Lower leg skin (tissue), 4 donors: ENCODE measurements around the gene DGKK. TPM values are rescaled to one million over a fixed set of nuclear protein-coding genes. Genes with fewer than 3 reads are reported as not detected.

Experiments
- DNase-seq, 2 donors: peaks; one replicate each; pipeline ENCODE4 v3.0.0-alpha.2; 2019; ENCODE audit warnings: low spot score in 2 of 2
- H3K4me3 ChIP-seq: fragments of 200-600 bp; sonication (generic); 2 replicates; pipeline ENCODE4 v1.5.1; 2017; ENCODE audit warnings: mild to moderate bottlenecking, low read depth; ENCODE audit not compliant: poor library complexity, severe bottlenecking
- POLR2A ChIP-seq, 2 donors: fragments of 450-650 bp; IDR thresholded peaks; one replicate each; pipeline ENCODE4 v1.6.1; 2016 to 2017; ENCODE audit warnings: antibody characterized with exemption in 2 of 2, mild to moderate bottlenecking in 1 of 2, moderate library complexity in 1 of 2
- WGBS, 2 donors: methylation state at CpG; one replicate each; pipeline ENCODE4 v1.1.5; 2018; 5-methylcytosine and 5-hydroxymethylcytosine counted together
- intact Hi-C: fragments of 100-400 bp; cut with DNase I; formaldehyde crosslinking; loops from one replicate; pipeline ENCODE4 v1.15.0; 2023; ENCODE audit warnings: low total_unique reads
- total RNA-seq, 4 donors: library from RNA; depleted of rRNA; stranded (reverse); fragments of >200 nt; gene quantifications; one replicate each; pipeline ENCODE4 v1.1.0, GENCODE V29; 2016
- TF ChIP-seq, protein P1 (sequence below), 3 donors: fragments of 450-650 bp; IDR thresholded peaks; one replicate each; pipeline ENCODE4 v1.5.1; 2016; ENCODE audit warnings: antibody characterized with exemption in 3 of 3, mild to moderate bottlenecking in 3 of 3, moderate library complexity in 2 of 3

The DGKK gene
- total RNA-seq, 4 donors from 2014 or later = not detected

DNA sequence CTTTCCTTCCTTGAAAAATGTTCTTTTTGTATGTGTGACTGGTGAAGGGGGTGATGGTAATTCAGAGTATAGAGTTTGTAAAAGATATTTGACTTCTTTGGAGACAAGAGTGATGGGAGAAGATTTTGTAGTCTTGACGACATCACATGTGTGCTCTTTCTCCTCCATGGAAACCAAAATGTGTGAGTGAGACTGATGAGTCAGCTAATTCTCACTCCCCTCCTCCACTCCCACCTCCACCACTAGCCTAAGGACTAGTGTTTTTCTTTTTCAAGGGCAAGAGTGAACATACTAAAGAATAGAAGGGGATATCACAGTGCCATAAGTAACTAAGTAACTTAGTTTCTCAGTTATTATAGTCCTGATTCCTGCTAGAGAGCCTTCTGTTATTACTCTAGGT, 14.0 kb upstream of the DGKK start:
- intact Hi-C loops = no loop called here
- no peak for TF ChIP-seq POLR2A (IDR thresholded peaks at IDR 0.05)
- TF ChIP-seq, protein P1, sequence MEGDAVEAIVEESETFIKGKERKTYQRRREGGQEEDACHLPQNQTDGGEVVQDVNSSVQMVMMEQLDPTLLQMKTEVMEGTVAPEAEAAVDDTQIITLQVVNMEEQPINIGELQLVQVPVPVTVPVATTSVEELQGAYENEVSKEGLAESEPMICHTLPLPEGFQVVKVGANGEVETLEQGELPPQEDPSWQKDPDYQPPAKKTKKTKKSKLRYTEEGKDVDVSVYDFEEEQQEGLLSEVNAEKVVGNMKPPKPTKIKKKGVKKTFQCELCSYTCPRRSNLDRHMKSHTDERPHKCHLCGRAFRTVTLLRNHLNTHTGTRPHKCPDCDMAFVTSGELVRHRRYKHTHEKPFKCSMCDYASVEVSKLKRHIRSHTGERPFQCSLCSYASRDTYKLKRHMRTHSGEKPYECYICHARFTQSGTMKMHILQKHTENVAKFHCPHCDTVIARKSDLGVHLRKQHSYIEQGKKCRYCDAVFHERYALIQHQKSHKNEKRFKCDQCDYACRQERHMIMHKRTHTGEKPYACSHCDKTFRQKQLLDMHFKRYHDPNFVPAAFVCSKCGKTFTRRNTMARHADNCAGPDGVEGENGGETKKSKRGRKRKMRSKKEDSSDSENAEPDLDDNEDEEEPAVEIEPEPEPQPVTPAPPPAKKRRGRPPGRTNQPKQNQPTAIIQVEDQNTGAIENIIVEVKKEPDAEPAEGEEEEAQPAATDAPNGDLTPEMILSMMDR (IDR thresholded peaks at IDR 0.05) = no peak
- H3K4me3 ChIP-seq = no peak overlapping the region
- WGBS, 2 donors = 80% methylated on average over 1 of the region's 1 CpG
- no peak for DNase-seq

DNA sequence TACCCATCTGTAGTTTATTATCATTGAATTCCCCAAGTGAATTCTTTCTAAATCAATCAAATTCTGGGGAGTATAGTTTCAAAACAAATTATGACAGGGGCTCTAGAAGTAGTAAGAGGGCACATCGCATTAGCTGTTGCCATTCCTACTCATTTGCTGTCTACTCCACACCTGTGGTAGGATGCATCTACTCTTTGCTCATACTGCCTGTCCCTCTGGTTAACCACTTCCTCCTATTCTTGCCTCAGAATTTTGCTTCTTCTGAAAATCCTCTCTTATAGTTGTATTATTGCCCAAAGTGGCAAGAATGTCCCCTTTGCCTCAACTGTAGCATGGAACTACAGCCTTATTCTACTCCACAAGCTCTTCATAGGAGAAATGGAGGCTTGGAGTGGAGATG, 12.7 kb upstream of the DGKK start:
- no peak for TF ChIP-seq POLR2A (IDR thresholded peaks at IDR 0.05)
- TF ChIP-seq, protein P1 (IDR thresholded peaks at IDR 0.05) = no peak
- 79 to 92% methylated on average over 1 of the region's 1 CpG for WGBS, 2 donors
- no peak overlapping the region for H3K4me3 ChIP-seq
- intact Hi-C loops = no loop called here
- DNase-seq = no peak

DNA sequence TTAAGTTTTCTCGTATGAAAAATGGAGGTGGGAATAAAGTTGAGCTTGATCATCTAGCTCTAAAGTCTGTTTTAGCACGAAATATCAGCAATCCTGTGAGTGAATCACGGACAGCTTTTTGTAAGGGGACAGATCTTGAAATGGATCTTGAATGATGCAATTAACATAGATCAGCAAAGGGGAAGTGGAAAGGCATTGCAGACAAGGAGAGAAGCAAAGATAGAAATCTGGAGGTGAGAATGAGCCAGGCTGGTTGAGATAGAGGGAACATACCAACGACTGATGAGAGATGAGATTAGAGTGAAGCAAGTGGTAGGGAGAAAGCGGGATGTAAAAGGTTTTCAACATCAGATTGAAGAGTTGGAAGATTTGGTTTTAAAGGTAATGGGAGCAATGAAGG, 4.6 kb upstream of the DGKK start:
- H3K4me3 ChIP-seq = no peak overlapping the region
- intact Hi-C loops = no loop called here
- no peak for TF ChIP-seq POLR2A (IDR thresholded peaks at IDR 0.05)
- no peak for DNase-seq
- 52 to 76% methylated on average over 5 of the region's 5 CpGs for WGBS, 2 donors

DNA sequence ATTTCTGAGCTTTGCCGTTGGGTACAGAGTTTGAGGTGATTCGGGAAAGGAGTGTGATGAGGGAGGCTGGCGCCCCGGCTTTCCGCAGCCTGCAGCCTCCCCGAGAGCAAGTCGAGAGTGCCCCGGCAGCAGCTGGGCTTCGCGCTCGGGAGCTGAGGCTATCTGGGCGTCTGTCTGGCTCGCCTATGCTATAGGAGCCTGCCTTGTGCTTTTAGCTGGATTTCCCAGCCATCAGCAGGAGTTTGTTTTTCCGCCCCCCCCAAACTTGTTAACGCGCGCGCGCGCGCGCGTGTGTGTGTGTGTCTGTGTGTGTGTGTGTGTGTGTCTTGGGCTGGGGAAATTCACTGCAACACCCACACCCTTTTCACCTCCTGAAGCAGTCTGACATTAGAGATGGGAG, 765 bp upstream of the DGKK start:
- intact Hi-C loops = no loop called here
- WGBS, 2 donors = 4 to 52% methylated on average over 11 to 23 of the region's 23 CpGs
- no peak for DNase-seq
- TF ChIP-seq, protein P1 (IDR thresholded peaks at IDR 0.05) = no peak
- no peak for TF ChIP-seq POLR2A (IDR thresholded peaks at IDR 0.05)
- no peak overlapping the region for H3K4me3 ChIP-seq

DNA sequence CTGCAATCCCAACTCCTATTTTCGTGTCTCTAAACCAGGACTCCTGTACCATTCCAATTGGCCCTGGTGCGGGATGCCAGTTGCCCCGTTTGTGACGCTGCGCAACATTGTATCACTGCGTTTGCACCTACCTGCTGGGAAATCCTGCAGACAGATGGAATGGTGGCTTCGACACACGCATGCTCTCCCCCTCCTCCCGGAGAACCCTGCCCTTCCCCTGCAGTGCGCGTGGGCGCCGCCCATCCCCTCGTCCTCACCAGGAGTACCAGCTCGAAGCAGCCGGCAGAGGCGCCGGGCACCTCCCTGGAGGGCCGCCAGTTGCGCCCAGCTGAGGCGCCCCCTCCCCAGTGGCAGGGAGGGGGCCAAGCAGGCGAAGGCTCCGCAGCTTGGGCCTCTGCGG, 1.4 kb downstream of the DGKK start:
- TF ChIP-seq POLR2A (IDR thresholded peaks at IDR 0.05) = no peak
- TF ChIP-seq, protein P1 (IDR thresholded peaks at IDR 0.05) = no peak
- H3K4me3 ChIP-seq = no peak overlapping the region
- WGBS, 2 donors = 3 to 29% methylated on average over 6 to 24 of the region's 24 CpGs
- no peak for DNase-seq
- intact Hi-C loops = no loop called here

DNA sequence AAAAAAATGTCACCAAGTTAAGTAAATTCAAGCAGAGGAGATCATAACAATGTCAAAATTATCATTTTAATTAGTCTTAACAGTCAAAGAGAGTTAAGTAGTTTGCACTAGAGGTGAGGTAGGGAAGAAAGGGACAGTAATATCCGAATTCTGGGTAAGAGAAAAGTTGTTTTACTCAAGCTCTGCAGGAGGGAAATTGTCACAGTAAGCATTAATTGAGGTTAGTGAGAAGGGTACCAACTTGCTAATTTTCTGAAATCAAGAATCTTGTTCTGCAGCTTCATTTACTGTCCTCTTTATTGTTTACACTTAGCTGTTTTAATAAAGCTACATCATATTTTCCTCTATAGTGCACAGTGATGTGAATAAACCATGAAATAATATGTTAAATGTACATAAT, 11.0 kb downstream of the DGKK start:
- intact Hi-C loops = no loop called here
- no peak for TF ChIP-seq POLR2A (IDR thresholded peaks at IDR 0.05)
- H3K4me3 ChIP-seq = no peak overlapping the region
- no peak for DNase-seq
- WGBS, 2 donors = 24 to 30% methylated on average over 1 of the region's 1 CpG

DNA sequence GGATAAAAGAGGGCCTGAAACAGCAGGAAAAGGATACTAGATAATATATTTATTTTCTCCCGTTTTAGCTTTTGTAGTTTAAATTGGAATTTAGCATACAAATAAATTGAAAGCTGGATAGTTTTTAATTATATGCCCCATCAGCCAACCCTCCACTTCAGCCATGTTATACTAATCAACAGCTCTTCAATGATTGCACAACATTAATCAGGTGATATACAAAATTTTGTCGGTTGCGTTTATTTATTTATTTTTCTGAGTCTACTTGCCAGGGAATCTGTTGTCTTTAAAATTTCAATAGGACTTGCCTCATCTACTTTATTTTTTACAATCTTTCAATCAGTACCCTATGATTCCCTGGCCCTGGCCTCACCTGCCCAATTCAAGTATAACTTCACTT, 12.1 kb downstream of the DGKK start:
- TF ChIP-seq, protein P1 (IDR thresholded peaks at IDR 0.05) = no peak
- no peak for TF ChIP-seq POLR2A (IDR thresholded peaks at IDR 0.05)
- intact Hi-C loops = no loop called here
- WGBS, 2 donors = 81 to 91% methylated on average over 3 of the region's 3 CpGs
- no peak overlapping the region for H3K4me3 ChIP-seq
- no peak for DNase-seq
